IPS DF 19.7 (cell line): ENCODE measurements around the gene TLX3.
"Not testable (repeated sequence)": the region's sequence is repeated elsewhere in the genome, so short reads cannot be mapped to it uniquely, and the experiment has no call there.

Experiments used
- DNase-seq: peaks from one replicate; pipeline ENCODE4 v3.0.0-alpha.2; 2013; ENCODE audit warnings: low read depth, low spot score

TLX3 gene

GRCh38 chr5:171323806-171324632, 15.0 kb downstream of the TLX3 start:
- no peak for DNase-seq

DNA sequence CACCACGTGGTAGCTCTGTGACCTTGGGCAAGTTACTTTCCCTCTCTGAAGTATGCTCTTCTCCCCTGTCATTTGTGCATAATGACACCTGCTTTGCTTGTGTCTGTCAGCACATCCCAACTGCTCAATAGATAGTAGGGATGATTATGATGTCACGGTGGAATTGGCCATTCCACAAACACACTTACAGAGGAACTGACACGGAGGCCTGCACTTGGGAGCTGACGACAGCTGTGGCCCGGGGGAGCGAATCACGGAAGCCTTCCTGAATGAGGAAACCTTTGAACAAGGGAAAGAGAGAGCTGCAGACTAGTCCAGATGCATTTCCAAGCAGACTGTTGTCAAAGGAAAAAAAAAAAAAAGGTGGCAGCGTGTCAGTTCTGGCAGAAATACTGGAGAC, 21.0 kb downstream of the TLX3 start:
- no peak for DNase-seq

- no peak for DNase-seq
Measured at GRCh38 chr5:171335616-171336015, 26.6 kb downstream of the TLX3 start.

- DNase-seq, result no peak
Measured at GRCh38 chr5:171336521-171337209, 27.6 kb downstream of the TLX3 start.

- no peak for DNase-seq
Measured at GRCh38 chr5:171337210-171337569, 28.1 kb downstream of the TLX3 start.

DNA sequence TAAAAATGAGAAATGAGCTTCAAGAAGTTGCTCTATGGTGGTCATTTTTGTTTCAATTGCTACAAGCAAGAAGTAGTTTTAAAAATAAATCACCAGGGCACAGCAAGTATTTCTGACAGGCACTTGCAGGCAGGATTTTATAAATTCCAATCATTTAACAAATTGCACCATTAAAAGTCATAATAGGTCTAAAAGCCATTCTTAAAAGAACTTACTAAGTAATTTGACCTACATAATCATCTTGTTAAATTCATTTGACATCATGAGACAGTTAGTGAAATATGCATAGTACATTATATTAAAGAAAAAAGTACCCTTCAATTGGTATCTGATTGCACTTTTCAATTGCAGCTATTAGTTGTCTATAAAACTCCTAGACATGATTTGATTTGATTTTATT, 31.0 kb downstream of the TLX3 start:
- no peak for DNase-seq

- no peak for DNase-seq
Measured at GRCh38 chr5:171340491-171340890, 31.4 kb downstream of the TLX3 start.

- DNase-seq, result no peak
Measured at GRCh38 chr5:171342362-171343111, 33.5 kb downstream of the TLX3 start.

- DNase-seq, result no peak
Measured at GRCh38 chr5:171344936-171345608, 36.0 kb downstream of the TLX3 start.

GRCh38 chr5:171351536-171352073, 42.6 kb downstream of the TLX3 start:
- DNase-seq, result no peak

DNA sequence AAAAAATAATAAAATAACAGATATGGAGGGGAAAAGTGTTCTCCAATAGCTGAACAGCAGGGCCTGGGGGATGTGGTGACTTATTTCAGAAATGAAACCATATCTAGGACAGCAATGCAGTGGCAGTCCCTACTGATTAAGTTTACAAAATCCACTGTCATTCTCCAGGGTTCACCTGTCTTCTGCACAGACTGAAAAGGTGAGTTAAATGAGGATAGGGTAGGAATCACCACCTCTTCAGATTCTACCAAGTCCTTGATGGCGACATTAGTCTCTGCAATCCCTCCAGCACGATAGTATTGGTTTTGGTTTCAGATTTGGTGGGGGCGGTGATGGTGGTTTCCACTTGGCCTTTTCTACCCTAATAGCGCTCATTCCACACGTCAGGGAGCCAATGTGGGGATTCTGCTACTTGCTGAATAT, 46.3 kb downstream of the TLX3 start:
- DNase-seq, result no peak

DNA sequence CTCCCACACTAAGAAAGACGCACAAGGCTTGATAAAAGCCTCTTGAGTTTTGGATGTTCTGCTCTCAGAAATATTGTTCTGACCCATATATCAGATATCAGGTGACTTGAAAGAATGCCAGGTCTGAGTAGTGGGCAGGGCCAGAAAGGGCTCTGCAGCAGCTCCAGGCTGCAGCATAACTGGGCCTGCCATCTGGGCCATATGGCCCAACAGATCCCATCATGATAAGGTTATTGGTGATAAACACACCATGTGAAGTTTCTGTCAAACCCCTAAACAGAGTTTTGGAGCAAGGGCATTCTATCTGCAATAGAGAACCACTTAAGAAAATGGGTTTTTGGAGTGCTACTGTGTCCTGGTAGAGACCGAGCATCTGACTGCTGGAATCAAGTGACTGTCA, 48.8 kb downstream of the TLX3 start:
- no peak for DNase-seq

GRCh38 chr5:171361151-171361550, 52.1 kb downstream of the TLX3 start:
- DNase-seq, result not testable (repeated sequence)
